SK-N-SH (cell line): Measurements from ENCODE around the gene ADD1.

Experiments
- ELF1 ChIP-seq: IDR thresholded peaks from 2 replicates; pipeline ENCODE4 v1.4.0; 2012
- EP300 ChIP-seq, 2 experiments: IDR thresholded peaks; 2 replicates each; pipeline versions ENCODE4 v1.4.0 to v1.6.1; 2012; ENCODE audit warnings: borderline replicate concordance in 1 of 2, low read depth in 1 of 2, low read length in 1 of 2
- FOXM1 ChIP-seq: IDR thresholded peaks from 2 replicates; pipeline ENCODE4 v1.4.0; 2012; ENCODE audit warnings: low read depth, mild to moderate bottlenecking
- JUND ChIP-seq: IDR thresholded peaks from 2 replicates; pipeline ENCODE4 v1.4.0; 2012
- MXI1 ChIP-seq: IDR thresholded peaks from 2 replicates; pipeline ENCODE4 v1.6.1; 2012; ENCODE audit warnings: mild to moderate bottlenecking, low read depth, low read length, improper control_type of control experiment
- POLR2AphosphoS5 ChIP-seq: IDR thresholded peaks from 2 replicates; pipeline ENCODE4 v1.6.1; 2012; ENCODE audit warnings: low read depth, low read length
- RAD21 ChIP-seq: IDR thresholded peaks from 2 replicates; pipeline ENCODE4 v1.6.1; 2012; ENCODE audit warnings: mild to moderate bottlenecking, low read length
- SIN3A ChIP-seq: IDR thresholded peaks from 2 replicates; pipeline ENCODE4 v1.6.1; 2012; ENCODE audit warnings: low read depth, mild to moderate bottlenecking, low read length, moderate library complexity, borderline replicate concordance
- SMC3 ChIP-seq: IDR thresholded peaks from 2 replicates; pipeline ENCODE4 v1.6.1; 2012; ENCODE audit warnings: low read depth, low read length, improper control_type of control experiment
- TAF1 ChIP-seq: IDR thresholded peaks from 2 replicates; pipeline ENCODE4 v1.6.1; 2012; ENCODE audit warnings: low read depth, mild to moderate bottlenecking, low read length, moderate library complexity, borderline replicate concordance
- TF ChIP-seq, protein P1 (sequence below): fragments of 200-600 bp; sonication (generic); IDR thresholded peaks from 2 replicates; pipeline ENCODE4 v1.6.1; 2017; ENCODE audit warnings: antibody characterized with exemption, mild to moderate bottlenecking, moderate library complexity
- TF ChIP-seq, protein P2 (sequence below): IDR thresholded peaks from 2 replicates; pipeline ENCODE4 v1.6.1; 2012; ENCODE audit warnings: mild to moderate bottlenecking, low read depth, low read length, moderate library complexity
- TF ChIP-seq, protein P3 (sequence below): fragments of 150-350 bp; IDR thresholded peaks from 2 replicates; pipeline ENCODE4 v1.6.1; 2017; ENCODE audit warnings: antibody characterized with exemption, low read length, low read depth, borderline replicate concordance

DNA sequence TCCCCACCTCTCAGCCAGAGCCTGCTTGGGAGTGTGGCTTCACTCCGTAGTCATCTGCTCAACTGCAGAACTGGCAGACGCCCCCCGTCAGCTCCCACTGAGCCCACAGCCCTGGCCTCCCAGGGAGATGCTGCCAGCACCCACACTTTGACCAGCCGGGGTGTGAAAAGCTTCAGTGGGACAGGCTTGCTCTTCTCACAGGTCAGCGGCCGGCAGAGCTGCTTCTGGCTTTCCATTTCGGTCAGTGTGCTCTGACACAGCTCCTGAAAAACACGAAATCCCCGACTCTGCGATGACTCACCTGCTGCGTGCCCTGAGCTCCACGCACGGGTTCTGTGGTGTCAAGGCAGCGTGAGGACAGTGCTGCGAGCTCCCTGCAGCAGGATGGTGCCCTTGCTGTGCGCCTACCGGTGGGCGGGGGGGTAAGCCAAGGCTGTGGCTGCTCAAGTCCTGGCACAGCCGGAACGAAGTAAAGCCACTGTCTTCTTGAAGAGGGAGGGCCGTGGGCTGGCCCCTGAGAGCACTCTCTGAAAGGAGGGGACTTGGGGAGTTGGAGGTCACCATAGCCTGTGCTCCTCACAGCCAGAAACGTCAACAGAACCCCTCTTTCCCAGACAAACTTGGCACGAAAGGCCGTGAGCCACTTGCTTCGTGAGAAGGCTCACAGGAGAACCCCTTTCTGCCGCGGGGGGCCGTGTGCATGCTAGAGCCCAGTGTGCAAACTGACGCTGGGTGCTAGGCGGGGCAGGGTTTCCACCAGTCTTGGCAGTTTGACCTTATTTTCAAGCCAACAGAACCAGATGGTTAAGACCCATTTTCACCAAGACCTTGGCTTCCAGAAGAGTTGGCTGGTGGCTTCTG lies 96.0 kb downstream of the ADD1 start:
- TF ChIP-seq JUND (no peak; the same call in 1 of the 2 replicates), SMC3 (no peak), FOXM1 (no peak), EP300 (IDR thresholded peaks at IDR 0.05; ENCODE audit: borderline replicate concordance in 1 of 2, low read depth in 1 of 2, low read length in 1 of 2) (no peak), MXI1 (no peak), SIN3A (no peak), ELF1 (no peak), TAF1 (no peak), POLR2AphosphoS5 (no peak), RAD21 (no peak)
- TF ChIP-seq, protein P1, sequence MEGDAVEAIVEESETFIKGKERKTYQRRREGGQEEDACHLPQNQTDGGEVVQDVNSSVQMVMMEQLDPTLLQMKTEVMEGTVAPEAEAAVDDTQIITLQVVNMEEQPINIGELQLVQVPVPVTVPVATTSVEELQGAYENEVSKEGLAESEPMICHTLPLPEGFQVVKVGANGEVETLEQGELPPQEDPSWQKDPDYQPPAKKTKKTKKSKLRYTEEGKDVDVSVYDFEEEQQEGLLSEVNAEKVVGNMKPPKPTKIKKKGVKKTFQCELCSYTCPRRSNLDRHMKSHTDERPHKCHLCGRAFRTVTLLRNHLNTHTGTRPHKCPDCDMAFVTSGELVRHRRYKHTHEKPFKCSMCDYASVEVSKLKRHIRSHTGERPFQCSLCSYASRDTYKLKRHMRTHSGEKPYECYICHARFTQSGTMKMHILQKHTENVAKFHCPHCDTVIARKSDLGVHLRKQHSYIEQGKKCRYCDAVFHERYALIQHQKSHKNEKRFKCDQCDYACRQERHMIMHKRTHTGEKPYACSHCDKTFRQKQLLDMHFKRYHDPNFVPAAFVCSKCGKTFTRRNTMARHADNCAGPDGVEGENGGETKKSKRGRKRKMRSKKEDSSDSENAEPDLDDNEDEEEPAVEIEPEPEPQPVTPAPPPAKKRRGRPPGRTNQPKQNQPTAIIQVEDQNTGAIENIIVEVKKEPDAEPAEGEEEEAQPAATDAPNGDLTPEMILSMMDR: no peak
- TF ChIP-seq, protein P2, sequence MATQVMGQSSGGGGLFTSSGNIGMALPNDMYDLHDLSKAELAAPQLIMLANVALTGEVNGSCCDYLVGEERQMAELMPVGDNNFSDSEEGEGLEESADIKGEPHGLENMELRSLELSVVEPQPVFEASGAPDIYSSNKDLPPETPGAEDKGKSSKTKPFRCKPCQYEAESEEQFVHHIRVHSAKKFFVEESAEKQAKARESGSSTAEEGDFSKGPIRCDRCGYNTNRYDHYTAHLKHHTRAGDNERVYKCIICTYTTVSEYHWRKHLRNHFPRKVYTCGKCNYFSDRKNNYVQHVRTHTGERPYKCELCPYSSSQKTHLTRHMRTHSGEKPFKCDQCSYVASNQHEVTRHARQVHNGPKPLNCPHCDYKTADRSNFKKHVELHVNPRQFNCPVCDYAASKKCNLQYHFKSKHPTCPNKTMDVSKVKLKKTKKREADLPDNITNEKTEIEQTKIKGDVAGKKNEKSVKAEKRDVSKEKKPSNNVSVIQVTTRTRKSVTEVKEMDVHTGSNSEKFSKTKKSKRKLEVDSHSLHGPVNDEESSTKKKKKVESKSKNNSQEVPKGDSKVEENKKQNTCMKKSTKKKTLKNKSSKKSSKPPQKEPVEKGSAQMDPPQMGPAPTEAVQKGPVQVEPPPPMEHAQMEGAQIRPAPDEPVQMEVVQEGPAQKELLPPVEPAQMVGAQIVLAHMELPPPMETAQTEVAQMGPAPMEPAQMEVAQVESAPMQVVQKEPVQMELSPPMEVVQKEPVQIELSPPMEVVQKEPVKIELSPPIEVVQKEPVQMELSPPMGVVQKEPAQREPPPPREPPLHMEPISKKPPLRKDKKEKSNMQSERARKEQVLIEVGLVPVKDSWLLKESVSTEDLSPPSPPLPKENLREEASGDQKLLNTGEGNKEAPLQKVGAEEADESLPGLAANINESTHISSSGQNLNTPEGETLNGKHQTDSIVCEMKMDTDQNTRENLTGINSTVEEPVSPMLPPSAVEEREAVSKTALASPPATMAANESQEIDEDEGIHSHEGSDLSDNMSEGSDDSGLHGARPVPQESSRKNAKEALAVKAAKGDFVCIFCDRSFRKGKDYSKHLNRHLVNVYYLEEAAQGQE: no peak
- TF ChIP-seq, protein P3, sequence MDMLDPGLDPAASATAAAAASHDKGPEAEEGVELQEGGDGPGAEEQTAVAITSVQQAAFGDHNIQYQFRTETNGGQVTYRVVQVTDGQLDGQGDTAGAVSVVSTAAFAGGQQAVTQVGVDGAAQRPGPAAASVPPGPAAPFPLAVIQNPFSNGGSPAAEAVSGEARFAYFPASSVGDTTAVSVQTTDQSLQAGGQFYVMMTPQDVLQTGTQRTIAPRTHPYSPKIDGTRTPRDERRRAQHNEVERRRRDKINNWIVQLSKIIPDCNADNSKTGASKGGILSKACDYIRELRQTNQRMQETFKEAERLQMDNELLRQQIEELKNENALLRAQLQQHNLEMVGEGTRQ: no peak
